Mucosa of rectum (tissue), 2 donors: ENCODE measurements around the gene PACS1.
"Not testable (repeated sequence)": the region's sequence is repeated elsewhere in the genome, so short reads cannot be mapped to it uniquely, and the experiment has no call there.

ENCODE experiments used
- H3K27ac ChIP-seq, 2 donors: one replicate each; pipeline ENCODE4 v1.7.0; 2013; ENCODE audit warnings: inconsistent platforms in 2 of 2, low read depth in 2 of 2, low read length in 2 of 2
- H3K27me3 ChIP-seq, 2 donors: one replicate each; pipeline ENCODE4 v1.7.0; 2013; ENCODE audit warnings: low read length in 2 of 2; ENCODE audit not compliant: control insufficient read depth in 2 of 2, insufficient read depth in 2 of 2
- H3K36me3 ChIP-seq, 2 donors: one replicate each; pipeline ENCODE4 v1.7.0; 2013; ENCODE audit warnings: low read length in 2 of 2; ENCODE audit not compliant: control insufficient read depth in 2 of 2, insufficient read depth in 2 of 2
- H3K4me1 ChIP-seq, 2 donors: one replicate each; pipeline ENCODE4 v1.7.0; 2013; ENCODE audit warnings: low read length in 2 of 2, mild to moderate bottlenecking in 1 of 2; ENCODE audit not compliant: control insufficient read depth in 2 of 2, insufficient read depth in 2 of 2
- H3K4me3 ChIP-seq, 2 donors: one replicate each; pipeline ENCODE4 v1.7.0; 2013; ENCODE audit warnings: low read length in 2 of 2
- H3K9ac ChIP-seq, 2 donors: one replicate each; pipeline ENCODE4 v1.7.0; 2013; ENCODE audit warnings: low read length in 2 of 2, low read depth in 1 of 2, mild to moderate bottlenecking in 1 of 2
- H3K9me3 ChIP-seq, 2 donors: one replicate each; pipeline ENCODE4 v1.7.0; 2013; ENCODE audit warnings: low read length in 2 of 2; ENCODE audit not compliant: control insufficient read depth in 2 of 2
- donor health status: healthy.
- donor health status: Normal muscosa, but diverticular disease.

Gene PACS1

DNA sequence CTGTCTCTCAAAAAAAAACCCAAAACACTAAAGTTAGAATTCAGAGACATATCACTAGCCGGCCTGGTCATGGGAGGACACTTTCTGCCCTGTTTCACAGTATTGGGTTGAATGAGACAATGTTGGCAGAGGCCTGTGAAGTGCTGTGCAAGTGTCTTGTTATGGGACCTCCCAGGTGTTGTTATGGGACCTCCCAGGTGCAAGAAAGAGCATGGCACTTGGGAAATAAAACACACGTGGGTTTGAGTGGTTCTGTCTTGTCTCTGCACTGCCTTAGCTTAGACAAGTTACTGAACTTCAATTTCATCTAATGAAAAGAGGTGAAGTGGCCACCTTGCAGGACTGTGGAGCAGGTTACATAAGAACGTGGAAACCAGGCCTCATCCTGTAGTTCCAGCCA lies 169.4 kb downstream of the PACS1 start:
- Histone ChIP-seq H3K9me3 (no peaks in the 10 kb centered on the region), H3K9ac (no peak overlapping the region), H3K4me1 (no peaks in the 10 kb centered on the region), H3K4me3 (no peak overlapping the region), H3K36me3 (peaks cover 0 to 32% of the 10 kb centered on the region in 2 donors), H3K27ac (no peak overlapping the region), H3K27me3 (no peaks in the 10 kb centered on the region)

GRCh38 chr11:66239998-66240780 lies 170.1 kb downstream of the PACS1 start:
- Histone ChIP-seq H3K27ac (no peak overlapping the region), H3K36me3 (peaks cover 0 to 31% of the 10 kb centered on the region in 2 donors), H3K9ac (no peak overlapping the region), H3K27me3 (no peaks in the 10 kb centered on the region), H3K9me3 (no peaks in the 10 kb centered on the region), H3K4me1 (no peaks in the 10 kb centered on the region), H3K4me3 (no peak overlapping the region)

DNA sequence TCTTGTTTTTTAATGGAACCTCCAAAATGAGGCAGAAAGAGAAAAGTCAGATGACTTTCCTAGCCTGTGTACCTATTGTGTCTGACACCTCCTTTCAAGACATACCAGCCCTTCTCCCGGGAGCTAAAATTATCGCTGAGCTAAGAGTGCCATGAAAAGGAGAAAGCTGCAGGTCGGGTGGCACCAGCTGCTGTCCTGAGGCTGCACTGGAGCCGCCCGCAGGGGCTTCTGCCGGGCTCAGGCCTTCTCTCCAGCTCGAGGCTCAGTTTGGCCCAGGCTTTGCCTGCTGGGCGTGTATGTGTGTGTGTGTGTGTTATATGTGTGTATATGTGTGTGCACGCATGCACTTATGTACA lies 170.7 kb downstream of the PACS1 start:
- Histone ChIP-seq H3K4me3 (no peak overlapping the region), H3K4me1 (no peaks in the 10 kb centered on the region), H3K27me3 (no peaks in the 10 kb centered on the region), H3K27ac (no peak overlapping the region), H3K9ac (no peak overlapping the region), H3K36me3 (peaks cover 0 to 25% of the 10 kb centered on the region in 2 donors), H3K9me3 (no peaks in the 10 kb centered on the region)

DNA sequence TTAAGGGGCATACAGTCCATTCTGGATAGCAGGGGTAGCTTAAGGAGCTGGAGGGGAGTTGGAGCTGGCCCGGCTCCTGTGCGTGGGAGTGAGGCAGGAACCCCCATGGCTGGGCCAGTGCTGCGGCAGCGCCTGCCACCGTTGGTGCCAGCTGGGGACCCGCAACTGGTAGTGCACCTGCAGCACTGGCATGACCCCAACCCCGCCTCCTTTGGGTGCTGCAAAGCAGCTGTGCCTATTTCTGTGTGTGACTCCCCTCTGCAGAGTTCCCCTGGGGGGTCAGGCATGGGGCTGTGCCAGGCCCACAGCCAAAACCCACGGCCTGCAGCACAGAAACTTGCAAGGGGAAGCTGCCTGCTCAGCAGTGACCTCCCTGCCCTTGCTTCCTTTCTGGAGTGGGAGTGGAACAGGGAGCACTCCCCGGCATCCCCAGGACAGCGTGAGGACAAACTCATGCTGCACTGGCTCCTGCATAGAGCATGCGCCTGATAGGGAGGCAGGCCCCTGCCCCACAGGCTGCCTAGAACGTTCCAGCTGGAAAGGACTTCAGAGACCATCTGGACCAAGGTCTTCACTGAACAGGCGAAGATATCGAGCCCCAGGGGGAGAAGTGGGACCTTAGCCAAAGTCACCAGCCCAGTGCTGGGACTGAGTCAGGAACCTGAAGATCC lies 172.2 kb downstream of the PACS1 start:
- Histone ChIP-seq H3K9ac (no peak overlapping the region), H3K4me3 (no peak overlapping the region), H3K9me3 (no peaks in the 10 kb centered on the region), H3K27ac (no peak overlapping the region), H3K27me3 (no peaks in the 10 kb centered on the region), H3K4me1 (no peaks in the 10 kb centered on the region), H3K36me3 (peaks cover 0 to 21% of the 10 kb centered on the region in 2 donors)

DNA sequence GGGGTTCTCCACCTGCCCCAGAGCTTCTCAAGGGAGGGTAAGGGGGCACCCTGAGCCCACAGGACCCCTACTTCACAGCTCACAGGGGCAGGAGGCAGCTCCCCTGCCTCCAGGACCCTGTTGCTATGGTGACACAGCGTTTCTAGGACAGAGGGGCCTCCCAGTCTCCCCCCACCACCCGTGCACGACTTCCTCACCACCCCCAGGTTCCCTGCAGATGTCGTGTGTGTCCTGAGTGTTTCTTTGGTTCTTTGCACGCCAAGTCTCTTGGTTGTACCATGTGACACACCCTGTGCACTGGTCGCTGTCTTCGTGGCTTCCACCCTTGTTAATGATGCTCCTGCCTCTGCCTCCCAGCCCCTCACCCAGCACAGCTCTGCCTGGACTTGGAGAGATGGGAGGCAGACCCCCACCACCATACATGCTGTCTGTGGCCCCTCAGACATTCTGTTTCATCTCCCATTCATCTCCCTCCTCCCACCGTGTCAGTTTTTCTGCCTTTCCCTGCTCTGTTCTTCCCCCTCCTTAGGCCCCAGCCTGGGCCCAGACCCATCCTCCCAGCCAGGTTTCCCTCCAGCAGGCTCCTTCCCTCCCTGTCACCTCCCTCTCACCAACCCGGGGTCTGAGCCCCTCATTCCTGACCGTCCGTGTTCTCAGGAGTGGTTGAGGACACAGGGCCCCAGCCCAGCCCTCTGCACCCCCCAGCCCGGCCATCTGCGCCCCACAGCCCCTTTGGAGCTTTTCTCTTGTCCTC lies 173.9 kb downstream of the PACS1 start:
- Histone ChIP-seq H3K27ac (no peak overlapping the region), H3K36me3 (peaks cover 0 to 16% of the 10 kb centered on the region in 2 donors), H3K9me3 (no peaks in the 10 kb centered on the region), H3K27me3 (no peaks in the 10 kb centered on the region), H3K4me3 (no peak overlapping the region), H3K4me1 (no peaks in the 10 kb centered on the region), H3K9ac (no peak overlapping the region)

DNA sequence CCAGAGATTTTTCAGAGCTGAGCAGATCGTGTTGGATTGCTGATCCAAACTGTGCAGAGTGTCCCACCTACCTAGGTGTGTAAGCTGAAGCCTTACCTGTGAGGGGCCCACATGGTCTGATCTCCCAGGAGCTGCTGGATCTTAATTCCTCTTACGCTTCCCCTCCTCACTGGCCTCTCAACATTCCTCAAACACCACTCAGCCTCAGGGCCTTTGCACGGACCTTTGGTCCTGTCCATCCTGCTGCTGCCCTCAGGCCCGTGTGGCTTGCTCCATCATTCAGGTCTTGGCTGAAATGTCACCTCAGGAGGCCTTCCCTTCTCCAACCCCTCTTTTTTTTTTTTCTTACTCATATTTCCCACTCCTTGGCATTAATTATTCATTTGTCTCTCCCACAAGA lies 177.2 kb downstream of the PACS1 start:
- Histone ChIP-seq H3K36me3 (peaks cover 2 to 7% of the 10 kb centered on the region in 2 donors), H3K27me3 (no peaks in the 10 kb centered on the region), H3K9me3 (no peaks in the 10 kb centered on the region), H3K9ac (no peak overlapping the region), H3K4me1 (no peaks in the 10 kb centered on the region), H3K27ac (no peak overlapping the region), H3K4me3 (no peak overlapping the region)

DNA sequence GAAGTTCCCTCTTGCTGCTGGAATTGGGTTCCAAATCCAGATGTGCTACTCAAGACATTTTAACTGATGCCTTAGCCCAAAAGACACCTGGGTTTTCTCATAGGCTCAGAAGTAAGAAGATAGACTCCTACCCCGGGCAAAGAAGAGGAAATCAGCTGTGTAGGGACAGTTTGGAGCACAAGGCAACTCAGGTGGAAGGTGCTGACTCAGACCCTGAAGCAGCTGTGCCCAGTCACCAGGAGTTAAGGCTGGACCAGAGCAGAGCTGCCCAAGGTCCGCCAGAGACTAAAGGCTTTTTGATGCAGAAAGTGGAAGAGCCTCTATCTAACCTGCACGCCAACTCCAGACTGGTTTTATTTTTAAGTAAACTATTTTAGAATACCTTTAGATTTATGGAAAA lies 177.7 kb downstream of the PACS1 start:
- H3K4me1 ChIP-seq: no peaks in the 10 kb centered on the region
- H3K36me3 ChIP-seq: peaks cover 2 to 5% of the 10 kb centered on the region in 2 donors
- H3K27me3 ChIP-seq: no peaks in the 10 kb centered on the region
- H3K27ac ChIP-seq: no peak overlapping the region
- no peak overlapping the region for H3K4me3 ChIP-seq
- no peak overlapping the region for H3K9ac ChIP-seq
- no peaks in the 10 kb centered on the region for H3K9me3 ChIP-seq

- no peak overlapping the region for H3K27ac ChIP-seq
- H3K4me1 ChIP-seq: no peaks in the 10 kb centered on the region
- H3K4me3 ChIP-seq: no peak overlapping the region
- no peaks in the 10 kb centered on the region for H3K9me3 ChIP-seq
- no peaks in the 10 kb centered on the region for H3K27me3 ChIP-seq
- H3K36me3 ChIP-seq: peaks cover 2 to 5% of the 10 kb centered on the region in 2 donors
- no peak overlapping the region for H3K9ac ChIP-seq
Observed at GRCh38 chr11:66248903-66249302, 178.8 kb downstream of the PACS1 start.

GRCh38 chr11:66251809-66252208 lies 181.7 kb downstream of the PACS1 start:
- H3K27me3 ChIP-seq: peaks cover 0 to 4% of the 10 kb centered on the region in 2 donors
- H3K36me3 ChIP-seq: peaks cover 0 to 2% of the 10 kb centered on the region in 2 donors
- no peak overlapping the region for H3K27ac ChIP-seq
- peaks cover 0 to 2% of the 10 kb centered on the region in 2 donors for H3K4me1 ChIP-seq
- H3K9me3 ChIP-seq: no peaks in the 10 kb centered on the region
- no peak overlapping the region for H3K4me3 ChIP-seq
- H3K9ac ChIP-seq: no peak overlapping the region

- not testable (repeated sequence) for H3K4me3 ChIP-seq, H3K9me3 ChIP-seq, H3K9ac ChIP-seq, H3K27ac ChIP-seq, H3K4me1 ChIP-seq, H3K36me3 ChIP-seq, H3K27me3 ChIP-seq
Observed at GRCh38 chr11:66253081-66253480, 183.0 kb downstream of the PACS1 start.
